MM.1S (cell line): ENCODE data around the gene SUPV3L1.

ENCODE experiments used
- EZH2 ChIP-seq: fragments of 300-600 bp; sonication (generic); optimal IDR thresholded peaks from 2 replicates; pipeline ENCODE3; 2017; ENCODE audit warnings: low read depth, mild to moderate bottlenecking, antibody characterized with exemption, low read length, mixed read lengths
- TF ChIP-seq, protein P1 (sequence below): fragments of 300-600 bp; sonication (generic); IDR thresholded peaks from 2 replicates; pipeline ENCODE4 v1.5.1; 2016; ENCODE audit warnings: antibody characterized with exemption, low read length, mixed read lengths

DNA sequence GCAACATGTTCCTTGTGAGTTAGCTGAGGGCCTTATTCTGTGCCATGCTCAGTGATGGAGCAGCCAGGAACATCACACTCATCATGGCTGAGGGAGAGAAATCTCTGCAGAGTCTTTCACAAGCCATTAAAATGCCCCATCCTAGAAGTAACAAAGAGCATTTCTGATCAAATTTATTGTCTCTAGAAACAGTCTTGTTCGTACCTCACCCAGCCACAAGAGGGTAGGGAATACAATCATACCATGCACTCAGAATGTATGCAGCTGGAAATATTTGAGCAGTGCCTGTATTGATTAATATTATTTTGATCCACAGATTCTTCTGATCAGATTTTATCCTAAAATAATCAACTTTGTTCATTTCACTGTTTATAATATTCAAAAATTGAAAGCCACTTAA, 38.7 kb upstream of the SUPV3L1 start:
- TF ChIP-seq, protein P1, sequence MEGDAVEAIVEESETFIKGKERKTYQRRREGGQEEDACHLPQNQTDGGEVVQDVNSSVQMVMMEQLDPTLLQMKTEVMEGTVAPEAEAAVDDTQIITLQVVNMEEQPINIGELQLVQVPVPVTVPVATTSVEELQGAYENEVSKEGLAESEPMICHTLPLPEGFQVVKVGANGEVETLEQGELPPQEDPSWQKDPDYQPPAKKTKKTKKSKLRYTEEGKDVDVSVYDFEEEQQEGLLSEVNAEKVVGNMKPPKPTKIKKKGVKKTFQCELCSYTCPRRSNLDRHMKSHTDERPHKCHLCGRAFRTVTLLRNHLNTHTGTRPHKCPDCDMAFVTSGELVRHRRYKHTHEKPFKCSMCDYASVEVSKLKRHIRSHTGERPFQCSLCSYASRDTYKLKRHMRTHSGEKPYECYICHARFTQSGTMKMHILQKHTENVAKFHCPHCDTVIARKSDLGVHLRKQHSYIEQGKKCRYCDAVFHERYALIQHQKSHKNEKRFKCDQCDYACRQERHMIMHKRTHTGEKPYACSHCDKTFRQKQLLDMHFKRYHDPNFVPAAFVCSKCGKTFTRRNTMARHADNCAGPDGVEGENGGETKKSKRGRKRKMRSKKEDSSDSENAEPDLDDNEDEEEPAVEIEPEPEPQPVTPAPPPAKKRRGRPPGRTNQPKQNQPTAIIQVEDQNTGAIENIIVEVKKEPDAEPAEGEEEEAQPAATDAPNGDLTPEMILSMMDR = no peak
- TF ChIP-seq EZH2 = no peak
